Activated CD4-positive, alpha-beta T cell treated with anti-CD3 and anti-CD28 coated beads for 36 hours (primary cell): Measurements from ENCODE around the gene CALN1. TPM values are rescaled to one million over a fixed set of nuclear protein-coding genes. Genes with fewer than 3 reads are reported as not detected.
A peak's percentile ranks its signal among the peaks of the same experiment; 100 is the strongest.
"Not testable (repeated sequence)": the region's sequence is repeated elsewhere in the genome, so short reads cannot be mapped to it uniquely, and the experiment has no call there.

Experiments
- ATAC-seq: fragments of 200-7000 bp; cut with Tn5 transposase; one replicate; pipeline ENCODE4 v1.10.0; 2021; ENCODE audit warnings: mild to moderate bottlenecking, moderate library complexity
- CTCF ChIA-PET: fragments of 350-600 bp; sonication (Branson Sonifier 250); formaldehyde crosslinking; loops from one replicate; lab custom pipeline; 2021; ENCODE audit warnings: antibody characterized with exemption; lab: Charles Lee
- POLR2A ChIA-PET: fragments of 350-600 bp; sonication (Branson Sonifier 250); formaldehyde crosslinking; loops from one replicate; lab custom pipeline; 2021; ENCODE audit warnings: antibody characterized with exemption, inconsistent platforms; lab: Charles Lee
- DNase-seq: peaks from one replicate; pipeline ENCODE4 v3.0.0-alpha.2; 2020
- H3K27ac Mint-ChIP-seq: one replicate; pipeline ENCODE4 v1.8.0; 2021; ENCODE audit warnings: mixed read lengths
- H3K27me3 Mint-ChIP-seq: one replicate; pipeline ENCODE4 v1.8.0; 2021; ENCODE audit warnings: mixed read lengths
- H3K36me3 Mint-ChIP-seq: one replicate; pipeline ENCODE4 v1.8.0; 2021; ENCODE audit warnings: low read depth, mixed read lengths
- H3K4me1 Mint-ChIP-seq: one replicate; pipeline ENCODE4 v1.8.0; 2021; ENCODE audit warnings: mixed read lengths
- H3K4me3 Mint-ChIP-seq: one replicate; pipeline ENCODE4 v1.8.0; 2021; ENCODE audit warnings: mild to moderate bottlenecking, moderate library complexity, mixed read lengths
- H3K9me3 Mint-ChIP-seq: one replicate; pipeline ENCODE4 v1.8.0; 2021; ENCODE audit warnings: low read depth, mixed read lengths
- intact Hi-C, 2 experiments: fragments of 100-400 bp; cut with DNase I in 1 of 2; cut with micrococcal nuclease in 1 of 2; formaldehyde crosslinking; loops; one replicate each; pipeline versions ENCODE4 v1.14.2 to v1.15.1; 2022 to 2024; cut with DNase I, micrococcal nuclease
- total RNA-seq, 2 experiments: library from RNA; stranded (reverse); gene quantifications; one replicate each; pipeline ENCODE4 v1.2.3, GENCODE V29; 2021

The CALN1 gene
- total RNA-seq, 2 experiments from 2014 or later = 0.11 to 0.12 TPM

DNA sequence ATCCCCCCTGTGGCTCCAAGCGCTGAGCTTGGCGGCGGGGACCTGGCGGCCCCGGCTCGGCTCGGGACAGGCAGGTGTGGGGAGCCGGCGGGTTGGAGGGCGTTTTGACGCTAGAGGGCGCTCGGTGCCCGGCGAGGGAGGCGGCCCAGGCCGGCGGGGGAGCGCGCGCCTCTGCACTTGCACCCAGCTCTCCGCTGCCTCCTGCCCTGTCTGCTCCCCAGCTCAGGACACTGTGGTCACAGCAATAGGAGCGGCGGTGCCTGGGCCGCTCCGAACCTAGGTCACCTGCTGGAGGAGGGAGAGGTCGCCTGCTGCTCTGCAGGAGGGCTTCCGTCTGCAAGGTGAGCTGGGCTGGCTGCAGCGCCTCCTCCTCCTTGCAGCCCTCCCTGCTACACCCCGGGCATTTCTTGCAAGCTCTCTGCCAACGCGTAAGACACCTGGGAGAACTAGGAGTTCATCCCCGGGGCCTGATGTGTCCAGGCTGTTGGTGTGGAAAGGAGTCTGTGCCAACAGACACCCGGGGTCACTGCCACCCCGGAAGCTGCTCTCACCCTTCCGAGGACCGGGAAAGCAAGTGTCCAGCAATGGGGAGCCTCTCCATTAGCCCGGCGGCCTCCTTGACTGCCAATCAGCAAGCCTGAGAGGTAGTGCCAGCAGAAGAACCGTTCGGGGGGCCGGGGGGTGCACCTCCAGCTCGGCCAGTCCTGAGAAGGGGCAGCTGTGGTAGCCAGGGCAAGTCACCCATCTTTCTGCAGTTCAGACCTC, 659.8 kb downstream of the CALN1 start:
- ChIA-PET POLR2A (interaction anchor here (0.6 kb wide), 1 partner anchor 615 kb away, joined by 7 read pairs; no protein-coding TSS in a partner anchor), CTCF (interaction anchor here (0.5 to 1.3 kb wide), 8 partner anchors 11 to 1526 kb away, joined by 3 to 6 read pairs (median 3); no protein-coding TSS in a partner anchor)
- Mint-ChIP-seq H3K36me3 (no peaks in the 10 kb centered on the region), H3K4me3 (no peak overlapping the region), H3K27ac (no peak overlapping the region), H3K9me3 (peaks cover 6% of the 10 kb centered on the region), H3K4me1 (no peaks in the 10 kb centered on the region), H3K27me3 (peaks cover 12% of the 10 kb centered on the region)
- ATAC-seq = peak; percentile 75
- DNase-seq = peak; percentile 80
- intact Hi-C loops = loop anchor here (1.0 to 5.0 kb wide), 4 partner anchors 580 to 1035 kb away; no protein-coding TSS in a partner anchor

DNA sequence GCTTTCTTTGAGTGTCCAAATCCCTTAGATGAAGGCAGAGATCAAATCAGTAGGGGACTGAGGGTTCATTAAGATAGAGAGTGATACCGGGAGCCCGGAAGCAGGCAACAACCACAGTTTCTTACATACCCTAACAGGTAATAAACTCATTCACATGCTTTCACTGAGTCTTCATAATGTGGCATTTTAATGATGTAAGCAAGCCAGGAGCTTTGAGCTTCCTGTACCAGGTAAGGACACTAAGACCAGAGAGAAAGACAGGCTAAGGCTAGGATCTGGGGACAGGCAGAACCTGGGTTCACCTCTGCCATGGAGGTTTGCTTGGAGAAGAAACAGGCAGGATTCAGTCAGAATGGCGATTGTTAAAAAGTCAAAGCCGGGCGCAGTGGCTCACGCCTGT, 661.8 kb downstream of the CALN1 start:
- DNase-seq (no peak), ATAC-seq (no peak)
- no peak overlapping the region for H3K4me3 Mint-ChIP-seq
- intact Hi-C loops = loop anchor here in 1 of 2 experiments (5.0 kb wide), 2 partner anchors 582 to 1037 kb away; no protein-coding TSS in a partner anchor
- H3K9me3 Mint-ChIP-seq = peaks cover 1% of the 10 kb centered on the region
- no peaks in the 10 kb centered on the region for H3K36me3 Mint-ChIP-seq
- H3K4me1 Mint-ChIP-seq = no peaks in the 10 kb centered on the region
- peaks cover 12% of the 10 kb centered on the region for H3K27me3 Mint-ChIP-seq
- ChIA-PET CTCF (no interaction called here), POLR2A (no interaction called here)
- H3K27ac Mint-ChIP-seq = no peak overlapping the region

DNA sequence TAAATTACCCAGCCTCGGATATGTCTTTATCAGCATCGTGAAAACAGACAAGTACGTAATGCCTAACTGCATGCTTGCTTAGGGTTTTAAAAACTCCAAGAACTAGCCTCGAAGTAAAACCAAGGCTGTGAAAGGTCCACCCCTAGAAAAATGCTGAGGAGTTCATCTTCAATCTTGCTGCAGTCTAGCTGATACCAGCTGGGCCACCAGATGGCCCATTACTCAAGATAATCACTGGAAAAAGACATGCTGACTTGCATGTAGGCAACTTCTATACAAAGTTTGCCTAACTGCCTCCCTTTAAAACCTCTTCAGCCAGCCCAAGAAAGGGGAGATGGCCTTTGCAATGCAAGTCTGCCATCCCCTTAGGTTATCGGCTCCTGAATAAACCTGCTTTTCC, 666.1 kb downstream of the CALN1 start:
- ChIA-PET CTCF (no interaction called here), POLR2A (no interaction called here)
- Mint-ChIP-seq H3K36me3 (no peaks in the 10 kb centered on the region), H3K27ac (no peak overlapping the region), H3K4me1 (no peaks in the 10 kb centered on the region), H3K4me3 (no peak overlapping the region), H3K27me3 (peaks cover under 1% of the 10 kb centered on the region), H3K9me3 (no peaks in the 10 kb centered on the region)
- no peak for ATAC-seq
- intact Hi-C loops = no loop called here
- DNase-seq = no peak

GRCh38 chr7:71740174-71740560, 672.0 kb downstream of the CALN1 start:
- no peaks in the 10 kb centered on the region for H3K9me3 Mint-ChIP-seq
- intact Hi-C loops = no loop called here
- H3K4me1 Mint-ChIP-seq = no peaks in the 10 kb centered on the region

GRCh38 chr7:71739520-71740173, 672.5 kb downstream of the CALN1 start:
- H3K9me3 Mint-ChIP-seq = no peaks in the 10 kb centered on the region
- CTCF ChIA-PET = interaction anchor here (0.7 kb wide), 1 partner anchor 191 kb away, joined by 3 read pairs; no protein-coding TSS in a partner anchor
- no peak for DNase-seq
- H3K27me3 Mint-ChIP-seq = no peaks in the 10 kb centered on the region
- no peak overlapping the region for H3K4me3 Mint-ChIP-seq
- POLR2A ChIA-PET = no interaction called here
- no peak overlapping the region for H3K27ac Mint-ChIP-seq
- no peaks in the 10 kb centered on the region for H3K4me1 Mint-ChIP-seq
- H3K36me3 Mint-ChIP-seq = no peaks in the 10 kb centered on the region
- intact Hi-C loops = loop anchor here in 1 of 2 experiments (10.0 kb wide), 1 partner anchor 915 kb away; no protein-coding TSS in a partner anchor
- no peak for ATAC-seq

More at GRCh38 chr7:71740174-71740560, 672.0 kb downstream of the CALN1 start:
- Mint-ChIP-seq H3K36me3 (no peaks in the 10 kb centered on the region), H3K27ac (no peak overlapping the region), H3K4me3 (no peak overlapping the region), H3K27me3 (no peaks in the 10 kb centered on the region)
- ChIA-PET POLR2A (no interaction called here), CTCF (interaction anchor here (0.7 kb wide), 1 partner anchor 191 kb away, joined by 3 read pairs; no protein-coding TSS in a partner anchor)
- ATAC-seq = no peak
- DNase-seq = no peak

DNA sequence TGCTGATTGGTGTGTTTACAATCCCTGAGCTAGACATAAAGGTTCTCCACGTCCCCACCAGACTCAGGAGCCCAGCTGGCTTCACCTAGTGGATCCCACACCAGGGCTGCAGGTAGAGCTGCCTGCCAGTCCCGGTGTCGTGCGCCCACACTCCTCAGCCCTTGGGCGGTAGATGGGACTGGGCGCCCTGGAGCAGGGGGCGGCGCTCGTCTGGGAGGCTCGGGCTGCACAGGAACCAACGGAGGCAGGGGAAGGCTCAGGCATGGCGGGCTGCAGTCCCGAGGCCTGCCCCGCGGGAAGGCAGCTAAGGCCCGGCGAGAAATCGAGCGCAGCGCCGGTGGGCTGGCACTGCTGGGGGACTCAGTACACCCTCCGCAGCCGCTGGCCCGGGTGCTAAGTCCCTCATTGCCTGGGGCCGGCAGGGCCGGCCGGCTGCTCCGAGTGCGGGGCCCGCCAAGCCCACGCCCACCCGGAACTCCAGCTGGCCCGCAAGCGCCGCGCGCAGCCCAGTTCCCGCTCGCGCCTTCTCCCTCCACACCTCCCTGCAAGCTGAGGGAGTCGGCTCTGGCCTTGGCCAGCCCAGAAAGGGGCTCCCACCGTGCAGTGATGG, 674.1 kb downstream of the CALN1 start:
- H3K27ac Mint-ChIP-seq, ATAC-seq, H3K36me3 Mint-ChIP-seq: not testable (repeated sequence)

DNA sequence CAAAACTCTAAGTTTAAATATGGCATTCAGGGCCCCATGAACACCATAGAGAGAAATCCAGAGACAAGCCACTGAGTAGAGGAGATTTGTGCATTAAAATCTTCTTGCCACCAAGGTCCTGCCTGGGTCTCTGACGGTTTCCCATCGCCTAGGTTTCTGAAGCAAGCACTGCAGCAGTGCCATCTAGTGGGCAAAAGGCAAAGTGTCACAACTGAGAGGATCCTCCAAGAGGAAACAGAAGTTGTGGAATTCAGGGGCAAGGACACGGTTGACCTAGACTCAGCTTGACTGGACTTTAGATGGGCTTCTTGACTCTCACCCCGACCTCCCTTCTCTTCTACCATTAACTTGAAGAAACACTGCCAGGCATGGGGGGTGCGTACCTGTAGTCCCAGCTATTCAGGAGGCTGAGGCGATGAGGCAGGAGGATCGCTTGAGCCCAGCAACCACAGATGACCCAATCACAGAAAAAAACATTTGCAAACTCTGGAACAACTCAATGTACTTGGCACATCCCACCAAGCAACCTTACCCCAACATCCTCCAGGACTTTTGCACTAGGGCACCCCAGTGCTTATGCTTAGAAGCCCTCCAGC, 676.1 kb downstream of the CALN1 start:
- CTCF ChIA-PET = interaction anchor here (0.6 to 2.4 kb wide), 7 partner anchors 16 to 1224 kb away, joined by 3 to 18 read pairs (median 3); no protein-coding TSS in a partner anchor

More for the DNA sequence above, 674.1 kb downstream of the CALN1 start:
- intact Hi-C loops = loop anchor here in 1 of 2 experiments (10.0 kb wide), 1 partner anchor 913 kb away; no protein-coding TSS in a partner anchor
- H3K4me1 Mint-ChIP-seq, DNase-seq, H3K27me3 Mint-ChIP-seq, POLR2A ChIA-PET, H3K9me3 Mint-ChIP-seq, H3K4me3 Mint-ChIP-seq: not testable (repeated sequence)
- CTCF ChIA-PET = interaction anchor here (1.2 kb wide), 1 partner anchor 10 kb away, joined by 4 read pairs; no protein-coding TSS in a partner anchor

GRCh38 chr7:71733107-71733870, 678.8 kb downstream of the CALN1 start:
- DNase-seq = peak; percentile 87
- H3K4me1 Mint-ChIP-seq = no peaks in the 10 kb centered on the region
- intact Hi-C loops = loop anchor here (1.0 to 10.0 kb wide), 3 partner anchors 876 to 908 kb away; no protein-coding TSS in a partner anchor
- H3K4me3 Mint-ChIP-seq = no peak overlapping the region
- no peaks in the 10 kb centered on the region for H3K9me3 Mint-ChIP-seq
- POLR2A ChIA-PET = no interaction called here
- CTCF ChIA-PET = interaction anchor here (0.6 to 1.9 kb wide), 14 partner anchors 8 to 1199 kb away, joined by 3 to 12 read pairs (median 3); no protein-coding TSS in a partner anchor
- peak; percentile 19 for ATAC-seq
- H3K27ac Mint-ChIP-seq = no peak overlapping the region
- H3K36me3 Mint-ChIP-seq = no peaks in the 10 kb centered on the region
- peaks cover 4% of the 10 kb centered on the region for H3K27me3 Mint-ChIP-seq

More for the DNA sequence above, 676.1 kb downstream of the CALN1 start:
- Mint-ChIP-seq H3K27ac (no peak overlapping the region), H3K27me3 (peaks cover 4% of the 10 kb centered on the region), H3K4me3 (no peak overlapping the region), H3K36me3 (no peaks in the 10 kb centered on the region), H3K4me1 (no peaks in the 10 kb centered on the region), H3K9me3 (no peaks in the 10 kb centered on the region)
- POLR2A ChIA-PET = no interaction called here
- peak; percentile 69 for DNase-seq
- no peak for ATAC-seq
- intact Hi-C loops = loop anchor here in 1 of 2 experiments (1.0 to 10.0 kb wide), 2 partner anchors 879 to 911 kb away; no protein-coding TSS in a partner anchor

DNA sequence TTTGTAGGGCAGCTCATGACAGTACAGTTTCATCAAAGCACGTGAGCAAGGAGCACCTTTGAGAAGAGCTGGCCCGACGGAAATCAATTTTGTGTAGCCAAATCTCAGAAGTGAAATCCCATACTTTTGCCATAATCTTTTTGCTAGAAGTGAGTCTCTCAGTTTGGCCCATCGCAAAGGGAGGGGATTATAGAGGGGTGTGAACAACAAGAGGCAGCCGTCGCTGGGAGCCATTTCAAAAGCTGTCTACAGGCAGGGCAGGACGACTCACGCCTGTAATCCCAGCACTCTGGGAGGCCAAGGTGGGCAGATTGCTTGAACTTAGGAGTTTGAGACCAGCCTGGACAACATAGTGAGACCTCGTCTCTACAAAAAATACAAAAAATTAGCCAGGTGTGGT, 680.4 kb downstream of the CALN1 start:
- peaks cover 4% of the 10 kb centered on the region for H3K27me3 Mint-ChIP-seq
- ATAC-seq (no peak), DNase-seq (no peak)
- CTCF ChIA-PET = interaction anchor here (0.5 to 0.7 kb wide), 3 partner anchors 874 to 959 kb away, joined by 3 to 4 read pairs (median 4); no protein-coding TSS in a partner anchor
- no peak overlapping the region for H3K4me3 Mint-ChIP-seq
- no peak overlapping the region for H3K27ac Mint-ChIP-seq
- no peaks in the 10 kb centered on the region for H3K9me3 Mint-ChIP-seq
- POLR2A ChIA-PET = no interaction called here
- intact Hi-C loops = loop anchor here in 1 of 2 experiments (10.0 kb wide), 1 partner anchor 907 kb away; no protein-coding TSS in a partner anchor
- no peaks in the 10 kb centered on the region for H3K36me3 Mint-ChIP-seq
- no peaks in the 10 kb centered on the region for H3K4me1 Mint-ChIP-seq
